Measurements from ENCODE around the gene NDUFB6.
"Not testable (repeated sequence)": the region's sequence is repeated elsewhere in the genome, so short reads cannot be mapped to it uniquely, and the experiment has no call there.

Gene NDUFB6

DNA sequence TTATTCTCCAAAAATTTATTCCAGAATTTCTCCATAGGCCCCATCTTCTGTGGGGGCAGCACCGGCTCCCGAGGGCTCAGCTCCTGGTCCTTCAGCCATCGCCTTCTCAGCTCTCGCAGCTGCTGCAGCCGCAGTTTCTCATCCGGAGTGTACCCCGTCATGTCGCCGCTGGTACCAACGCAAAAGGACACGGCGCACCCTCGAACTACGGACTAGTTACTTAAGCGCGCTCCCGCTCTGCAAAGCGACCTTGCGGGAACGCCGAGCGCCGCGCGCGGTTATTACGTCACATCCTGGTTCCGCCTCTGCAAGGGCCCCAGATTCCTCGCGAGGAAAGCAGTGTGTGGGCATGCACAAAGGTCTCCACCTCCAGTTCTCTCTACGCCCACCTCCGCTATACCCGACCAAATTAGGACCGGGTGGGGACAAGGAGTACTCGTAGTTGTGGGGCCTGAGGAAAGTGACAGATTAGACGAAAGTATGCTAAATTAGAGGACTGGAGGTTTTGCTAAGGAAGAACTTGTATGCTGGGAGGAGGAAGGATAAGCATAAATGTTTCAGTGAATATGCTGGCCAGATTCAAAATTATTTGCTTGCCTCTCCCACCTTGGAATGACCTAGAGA lies at the start of gene NDUFB6:
Gene NDUFB6, minus strand, starts transcription at position 260 of the 624 bp plus-strand sequence. Its CDS starts 99 bp downstream, at position 161.
- Histone ChIP-seq H3K9ac (peak within 1 kb of the TSS; percentile 75), H3K27ac (peak within 1 kb of the TSS; percentile 77), H3K4me3 (IDR thresholded peaks at IDR 0.05; ENCODE audit: insufficient read depth, low read depth, low read length) (no peak within 1 kb of the TSS), H3K4me2 (peak within 1 kb of the TSS; percentile 88), H2AFZ (ENCODE audit: low read depth) (peak within 1 kb of the TSS; percentile 76), H3K4me1 (ENCODE audit: low read depth, poor library complexity, severe bottlenecking) (peaks cover 20% of the 10 kb centered on the region), H3K36me3 (ENCODE audit: insufficient read depth) (no peaks in the 10 kb centered on the region), H3K27me3 (ENCODE audit: insufficient read depth, low read depth) (no peaks in the 10 kb centered on the region), H4K20me1 (ENCODE audit: insufficient read depth) (no peaks in the 10 kb centered on the region), H3K79me2 (ENCODE audit: insufficient read depth, low read depth) (peaks cover 32% of the 10 kb centered on the region; the same call in 1 of the 2 replicates)
- TF ChIP-seq, protein P1, sequence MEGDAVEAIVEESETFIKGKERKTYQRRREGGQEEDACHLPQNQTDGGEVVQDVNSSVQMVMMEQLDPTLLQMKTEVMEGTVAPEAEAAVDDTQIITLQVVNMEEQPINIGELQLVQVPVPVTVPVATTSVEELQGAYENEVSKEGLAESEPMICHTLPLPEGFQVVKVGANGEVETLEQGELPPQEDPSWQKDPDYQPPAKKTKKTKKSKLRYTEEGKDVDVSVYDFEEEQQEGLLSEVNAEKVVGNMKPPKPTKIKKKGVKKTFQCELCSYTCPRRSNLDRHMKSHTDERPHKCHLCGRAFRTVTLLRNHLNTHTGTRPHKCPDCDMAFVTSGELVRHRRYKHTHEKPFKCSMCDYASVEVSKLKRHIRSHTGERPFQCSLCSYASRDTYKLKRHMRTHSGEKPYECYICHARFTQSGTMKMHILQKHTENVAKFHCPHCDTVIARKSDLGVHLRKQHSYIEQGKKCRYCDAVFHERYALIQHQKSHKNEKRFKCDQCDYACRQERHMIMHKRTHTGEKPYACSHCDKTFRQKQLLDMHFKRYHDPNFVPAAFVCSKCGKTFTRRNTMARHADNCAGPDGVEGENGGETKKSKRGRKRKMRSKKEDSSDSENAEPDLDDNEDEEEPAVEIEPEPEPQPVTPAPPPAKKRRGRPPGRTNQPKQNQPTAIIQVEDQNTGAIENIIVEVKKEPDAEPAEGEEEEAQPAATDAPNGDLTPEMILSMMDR (conservative IDR thresholded peaks at IDR 0.05; ENCODE audit: low read depth, low read length): no peak

DNA sequence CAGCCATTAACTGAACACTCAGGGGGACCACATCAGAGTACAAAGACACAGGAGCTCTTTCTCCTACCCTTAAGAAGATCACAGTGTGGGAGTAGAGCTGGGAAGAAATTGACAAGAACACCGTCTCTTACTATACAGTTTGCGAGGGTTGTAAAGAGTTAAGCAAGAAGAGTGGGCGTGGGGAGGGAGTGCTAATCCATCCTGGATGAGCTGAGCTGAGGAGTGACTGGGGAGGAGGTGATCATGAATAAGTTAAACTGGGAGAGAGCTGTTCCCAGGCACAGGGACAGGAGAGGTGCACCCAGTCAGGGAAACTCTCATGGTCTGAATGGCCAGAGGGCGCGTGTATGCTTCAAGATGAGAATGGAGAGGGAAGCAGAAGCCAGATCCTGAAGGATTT lies 45.3 kb upstream of the NDUFB6 start:
- Histone ChIP-seq H2AFZ (ENCODE audit: low read depth) (no peak overlapping the region), H3K36me3 (ENCODE audit: insufficient read depth) (no peaks in the 10 kb centered on the region), H3K4me3 (IDR thresholded peaks at IDR 0.05; ENCODE audit: insufficient read depth, low read depth, low read length) (no peak overlapping the region), H3K27me3 (ENCODE audit: insufficient read depth, low read depth) (no peaks in the 10 kb centered on the region), H3K9ac (no peak overlapping the region), H3K4me2 (no peak overlapping the region), H3K4me1 (ENCODE audit: low read depth, poor library complexity, severe bottlenecking) (no peaks in the 10 kb centered on the region), H4K20me1 (ENCODE audit: insufficient read depth) (no peaks in the 10 kb centered on the region), H3K79me2 (ENCODE audit: insufficient read depth, low read depth) (no peaks in the 10 kb centered on the region), H3K27ac (no peak overlapping the region)
- TF ChIP-seq, protein P1 (conservative IDR thresholded peaks at IDR 0.05; ENCODE audit: low read depth, low read length): no peak

DNA sequence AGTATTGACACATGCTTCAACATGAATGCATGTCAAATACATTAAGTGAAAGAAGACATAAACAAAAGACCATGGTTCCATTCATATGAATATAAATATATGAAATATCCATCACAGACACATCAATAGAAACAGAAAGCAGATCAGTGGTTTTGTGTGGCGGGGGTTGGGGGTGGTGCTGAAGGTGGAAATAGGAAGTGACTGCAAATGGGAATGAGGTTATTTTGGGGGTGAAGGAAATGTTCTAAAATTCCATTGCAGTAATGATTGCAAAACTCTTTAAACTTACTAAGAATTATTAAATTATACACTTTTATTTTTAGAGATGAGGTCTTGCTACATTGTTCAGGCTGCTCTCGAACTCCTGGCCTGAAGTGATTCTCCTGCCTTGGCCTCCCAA lies 33.9 kb upstream of the NDUFB6 start:
- H3K36me3 ChIP-seq (ENCODE audit: insufficient read depth): no peaks in the 10 kb centered on the region
- no peaks in the 10 kb centered on the region for H4K20me1 ChIP-seq (ENCODE audit: insufficient read depth)
- H3K27me3 ChIP-seq (ENCODE audit: insufficient read depth, low read depth): no peaks in the 10 kb centered on the region
- no peaks in the 10 kb centered on the region for H3K4me1 ChIP-seq (ENCODE audit: low read depth, poor library complexity, severe bottlenecking)
- H2AFZ ChIP-seq (ENCODE audit: low read depth): no peak overlapping the region
- H3K9ac ChIP-seq: no peak overlapping the region
- H3K27ac ChIP-seq: no peak overlapping the region
- H3K79me2 ChIP-seq (ENCODE audit: insufficient read depth, low read depth): no peaks in the 10 kb centered on the region
- H3K4me2 ChIP-seq: no peak overlapping the region
- TF ChIP-seq, protein P1 (conservative IDR thresholded peaks at IDR 0.05; ENCODE audit: low read depth, low read length): no peak
- no peak overlapping the region for H3K4me3 ChIP-seq (IDR thresholded peaks at IDR 0.05; ENCODE audit: insufficient read depth, low read depth, low read length)

- Histone ChIP-seq H4K20me1 (ENCODE audit: insufficient read depth) (no peaks in the 10 kb centered on the region), H2AFZ (ENCODE audit: low read depth) (no peak overlapping the region), H3K79me2 (ENCODE audit: insufficient read depth, low read depth) (no peaks in the 10 kb centered on the region), H3K27ac (no peak overlapping the region), H3K27me3 (ENCODE audit: insufficient read depth, low read depth) (no peaks in the 10 kb centered on the region), H3K36me3 (ENCODE audit: insufficient read depth) (no peaks in the 10 kb centered on the region), H3K4me1 (ENCODE audit: low read depth, poor library complexity, severe bottlenecking) (no peaks in the 10 kb centered on the region), H3K4me3 (IDR thresholded peaks at IDR 0.05; ENCODE audit: insufficient read depth, low read depth, low read length) (no peak overlapping the region), H3K4me2 (no peak overlapping the region), H3K9ac (no peak overlapping the region)
- TF ChIP-seq, protein P1 (conservative IDR thresholded peaks at IDR 0.05; ENCODE audit: low read depth, low read length): no peak
These were observed 31.2 kb upstream of the NDUFB6 start for GRCh38 chr9:32603914-32604852.

DNA sequence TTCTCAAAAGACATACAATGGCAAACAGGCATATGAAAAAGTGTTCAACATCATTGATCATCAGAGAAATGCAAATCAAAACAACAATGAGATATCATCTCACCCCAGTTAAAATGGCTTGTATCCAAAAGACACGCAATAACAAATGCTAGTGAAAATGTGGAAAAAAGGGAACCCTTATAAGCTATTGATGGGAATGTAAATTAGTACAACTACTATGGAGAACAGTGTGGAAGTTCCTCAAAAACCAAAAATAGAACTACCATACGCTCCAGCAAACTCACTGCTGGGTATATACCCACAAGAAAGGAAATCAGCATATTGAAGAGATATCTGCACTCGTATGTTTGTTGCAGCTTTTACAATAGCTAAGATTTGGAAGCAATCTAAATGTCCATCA lies 26.1 kb upstream of the NDUFB6 start:
- not testable (repeated sequence) for H3K36me3 ChIP-seq (ENCODE audit: insufficient read depth); H3K4me1 ChIP-seq (ENCODE audit: low read depth, poor library complexity, severe bottlenecking); H3K27me3 ChIP-seq (ENCODE audit: insufficient read depth, low read depth); H4K20me1 ChIP-seq (ENCODE audit: insufficient read depth); H3K79me2 ChIP-seq (ENCODE audit: insufficient read depth, low read depth); H3K4me3 ChIP-seq (IDR thresholded peaks at IDR 0.05; ENCODE audit: insufficient read depth, low read depth, low read length); H2AFZ ChIP-seq (ENCODE audit: low read depth); H3K4me2 ChIP-seq; H3K9ac ChIP-seq; H3K27ac ChIP-seq
